GM12878 (cell line): ENCODE results near the gene LMAN2.

ENCODE experiments used
- BACH1 ChIP-seq: fragments of 450-650 bp; IDR thresholded peaks from 2 replicates; pipeline ENCODE4 v1.6.1; 2017; ENCODE audit warnings: mild to moderate bottlenecking, borderline replicate concordance
- CHD1 ChIP-seq: IDR thresholded peaks from 2 replicates; pipeline ENCODE4 v1.6.1; 2012; ENCODE audit warnings: low read depth, low read length, improper control_type of control experiment
- CTCF ChIP-seq, 3 experiments: IDR thresholded peaks in 2 of 3; conservative IDR thresholded peaks in 1 of 3; 2 replicates each; pipeline ENCODE4 v1.5.1; 2011; ENCODE audit warnings: low read depth in 3 of 3, low read length in 3 of 3, mild to moderate bottlenecking in 3 of 3, control low read depth in 2 of 3, moderate library complexity in 2 of 3, inconsistent platforms in 1 of 3, mixed read lengths in 1 of 3; ENCODE audit not compliant: control insufficient read depth in 2 of 3, insufficient read depth in 1 of 3; ENCODE audit errors: extremely low read depth in 1 of 3
- GATAD2B ChIP-seq: fragments of 450-650 bp; conservative IDR thresholded peaks from 2 replicates; pipeline ENCODE4 v1.6.1; 2017; ENCODE audit warnings: low read depth, mild to moderate bottlenecking, moderate library complexity
- KAT2A ChIP-seq: conservative IDR thresholded peaks from 2 replicates; pipeline ENCODE4 v1.6.1; 2011; ENCODE audit warnings: low read depth, low read length; ENCODE audit not compliant: control insufficient read depth
- POLR2A ChIP-seq: IDR thresholded peaks from 2 replicates; pipeline ENCODE4 v1.6.1; 2011; ENCODE audit warnings: low read depth, mild to moderate bottlenecking, low read length
- POLR2AphosphoS5 ChIP-seq: IDR thresholded peaks from 2 replicates; pipeline ENCODE4 v1.6.1; 2011; ENCODE audit warnings: mild to moderate bottlenecking, low read length, inconsistent platforms
- RUNX3 ChIP-seq: IDR thresholded peaks from 2 replicates; pipeline ENCODE4 v1.6.1; 2012; ENCODE audit warnings: low read length, inconsistent platforms
- SMAD1 ChIP-seq: fragments of 450-650 bp; IDR thresholded peaks from 2 replicates; pipeline ENCODE4 v1.6.1; 2018; ENCODE audit warnings: mild to moderate bottlenecking, low read depth; ENCODE audit not compliant: partially characterized antibody
- ZNF217 ChIP-seq: fragments of 450-650 bp; IDR thresholded peaks from 2 replicates; pipeline ENCODE4 v1.6.1; 2017; ENCODE audit warnings: antibody characterized with exemption, mild to moderate bottlenecking
- ZNF274 ChIP-seq: IDR thresholded peaks from one replicate; pipeline ENCODE4 v1.8.0; 2011; ENCODE audit not compliant: insufficient read length, insufficient read depth
- TF ChIP-seq, protein P1 (sequence below): IDR thresholded peaks from 2 replicates; pipeline ENCODE4 v1.6.1; 2012; ENCODE audit warnings: mild to moderate bottlenecking, low read depth, low read length

DNA sequence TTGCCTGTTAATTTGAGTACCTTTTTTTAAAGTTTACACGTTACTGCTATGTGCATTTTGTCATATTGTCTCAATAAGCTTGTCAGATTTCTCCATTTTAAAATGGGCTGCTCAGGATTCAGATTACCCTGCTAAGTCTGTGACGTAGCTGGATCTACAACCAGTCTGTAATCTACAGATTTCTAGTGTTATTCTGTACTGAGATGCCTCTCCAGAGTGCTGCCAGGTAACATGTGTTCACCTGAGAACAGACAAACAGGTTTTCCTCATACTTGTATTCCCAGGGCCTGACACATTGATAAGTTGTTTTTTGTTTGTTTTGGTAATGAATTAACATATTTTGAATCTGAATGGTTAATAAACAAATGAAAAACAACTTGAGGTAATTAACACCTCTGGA lies 63.3 kb downstream of the LMAN2 start:
- no peak for TF ChIP-seq POLR2AphosphoS5
- TF ChIP-seq CHD1 = no peak
- TF ChIP-seq GATAD2B = no peak
- no peak for TF ChIP-seq BACH1
- no peak for TF ChIP-seq ZNF217
- no peak for TF ChIP-seq SMAD1
- no peak for TF ChIP-seq ZNF274
- TF ChIP-seq, protein P1, sequence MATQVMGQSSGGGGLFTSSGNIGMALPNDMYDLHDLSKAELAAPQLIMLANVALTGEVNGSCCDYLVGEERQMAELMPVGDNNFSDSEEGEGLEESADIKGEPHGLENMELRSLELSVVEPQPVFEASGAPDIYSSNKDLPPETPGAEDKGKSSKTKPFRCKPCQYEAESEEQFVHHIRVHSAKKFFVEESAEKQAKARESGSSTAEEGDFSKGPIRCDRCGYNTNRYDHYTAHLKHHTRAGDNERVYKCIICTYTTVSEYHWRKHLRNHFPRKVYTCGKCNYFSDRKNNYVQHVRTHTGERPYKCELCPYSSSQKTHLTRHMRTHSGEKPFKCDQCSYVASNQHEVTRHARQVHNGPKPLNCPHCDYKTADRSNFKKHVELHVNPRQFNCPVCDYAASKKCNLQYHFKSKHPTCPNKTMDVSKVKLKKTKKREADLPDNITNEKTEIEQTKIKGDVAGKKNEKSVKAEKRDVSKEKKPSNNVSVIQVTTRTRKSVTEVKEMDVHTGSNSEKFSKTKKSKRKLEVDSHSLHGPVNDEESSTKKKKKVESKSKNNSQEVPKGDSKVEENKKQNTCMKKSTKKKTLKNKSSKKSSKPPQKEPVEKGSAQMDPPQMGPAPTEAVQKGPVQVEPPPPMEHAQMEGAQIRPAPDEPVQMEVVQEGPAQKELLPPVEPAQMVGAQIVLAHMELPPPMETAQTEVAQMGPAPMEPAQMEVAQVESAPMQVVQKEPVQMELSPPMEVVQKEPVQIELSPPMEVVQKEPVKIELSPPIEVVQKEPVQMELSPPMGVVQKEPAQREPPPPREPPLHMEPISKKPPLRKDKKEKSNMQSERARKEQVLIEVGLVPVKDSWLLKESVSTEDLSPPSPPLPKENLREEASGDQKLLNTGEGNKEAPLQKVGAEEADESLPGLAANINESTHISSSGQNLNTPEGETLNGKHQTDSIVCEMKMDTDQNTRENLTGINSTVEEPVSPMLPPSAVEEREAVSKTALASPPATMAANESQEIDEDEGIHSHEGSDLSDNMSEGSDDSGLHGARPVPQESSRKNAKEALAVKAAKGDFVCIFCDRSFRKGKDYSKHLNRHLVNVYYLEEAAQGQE = no peak
- no peak for TF ChIP-seq RUNX3
- no peak for TF ChIP-seq CTCF (IDR thresholded peaks at IDR 0.05 in 2 of 3, conservative IDR thresholded peaks at IDR 0.05 in 1 of 3; ENCODE audit: control insufficient read depth in 2 of 3, extremely low read depth in 1 of 3, insufficient read depth in 1 of 3, low read depth in 3 of 3, low read length in 3 of 3)
- no peak for TF ChIP-seq KAT2A
- TF ChIP-seq POLR2A = no peak
